Keratinocyte (primary cell): ENCODE results near the gene FSD2.

Source experiments
- CTCF ChIP-seq, 3 experiments: IDR thresholded peaks in 1 of 3; conservative IDR thresholded peaks in 1 of 3; optimal IDR thresholded peaks in 1 of 3; 2 replicates in 2 of 3; 3 replicates in 1 of 3; pipeline versions ENCODE3 to v1.5.1; 2011; ENCODE audit warnings: low read length in 3 of 3, mild to moderate bottlenecking in 3 of 3, moderate library complexity in 2 of 3, control low read depth in 1 of 3, inconsistent platforms in 1 of 3; ENCODE audit not compliant: insufficient read depth in 2 of 3; ENCODE audit errors: extremely low read depth in 1 of 3
- EZH2 ChIP-seq: IDR thresholded peaks from one replicate; pipeline ENCODE4 v1.6.1; 2012; ENCODE audit warnings: inconsistent platforms, mild to moderate bottlenecking, low read length, moderate library complexity

- no peak for TF ChIP-seq EZH2
- TF ChIP-seq CTCF (optimal IDR thresholded peaks at IDR 0.05 in 1 of 3, IDR thresholded peaks at IDR 0.05 in 1 of 3, conservative IDR thresholded peaks at IDR 0.05 in 1 of 3; ENCODE audit: extremely low read depth in 1 of 3, insufficient read depth in 2 of 3, low read length in 3 of 3), result peak; percentile 87 to 96 (median 96)
Observed at GRCh38 chr15:82849556-82850512, 44.0 kb upstream of the FSD2 start.
